Measurements from ENCODE around the gene GPR132.
"Not testable (repeated sequence)": the region's sequence is repeated elsewhere in the genome, so short reads cannot be mapped to it uniquely, and the experiment has no call there.

GPR132 gene

GRCh38 chr14:105075379-105076295 is 10.4 kb upstream of the GPR132 start:
- DNase-seq (ENCODE audit: low spot score): no peak

DNA sequence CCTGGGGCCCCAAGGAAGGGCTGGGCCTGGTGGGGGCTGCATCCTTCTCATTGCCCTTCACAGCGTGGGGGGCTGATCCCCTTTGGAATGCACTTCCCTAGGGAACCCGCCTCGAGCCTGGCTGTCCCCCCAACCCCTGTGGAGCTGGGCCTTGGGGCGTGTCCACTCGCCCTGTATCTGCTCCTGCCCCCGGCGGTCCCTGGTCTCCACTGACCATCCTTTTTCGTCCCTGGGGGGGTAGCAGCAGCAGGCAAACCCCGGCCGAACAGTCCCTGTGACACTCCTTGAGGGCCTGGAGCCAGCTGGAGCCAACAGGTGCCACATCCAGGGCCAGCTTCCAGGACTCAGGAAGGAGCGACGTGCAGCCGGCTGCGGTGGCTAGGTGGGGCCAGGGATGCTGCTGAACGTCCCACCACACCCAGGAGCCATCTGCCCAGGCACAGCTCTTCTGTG is 9.4 kb upstream of the GPR132 start:
- DNase-seq (ENCODE audit: low spot score): no peak

- no peak for DNase-seq (ENCODE audit: low spot score)
Observed at GRCh38 chr14:105073720-105074600, 8.7 kb upstream of the GPR132 start.

GRCh38 chr14:105072892-105073719 is 7.9 kb upstream of the GPR132 start:
- no peak for DNase-seq (ENCODE audit: low spot score)

- no peak for DNase-seq (ENCODE audit: low spot score)
Observed at GRCh38 chr14:105072381-105072861, 7.2 kb upstream of the GPR132 start.

DNA sequence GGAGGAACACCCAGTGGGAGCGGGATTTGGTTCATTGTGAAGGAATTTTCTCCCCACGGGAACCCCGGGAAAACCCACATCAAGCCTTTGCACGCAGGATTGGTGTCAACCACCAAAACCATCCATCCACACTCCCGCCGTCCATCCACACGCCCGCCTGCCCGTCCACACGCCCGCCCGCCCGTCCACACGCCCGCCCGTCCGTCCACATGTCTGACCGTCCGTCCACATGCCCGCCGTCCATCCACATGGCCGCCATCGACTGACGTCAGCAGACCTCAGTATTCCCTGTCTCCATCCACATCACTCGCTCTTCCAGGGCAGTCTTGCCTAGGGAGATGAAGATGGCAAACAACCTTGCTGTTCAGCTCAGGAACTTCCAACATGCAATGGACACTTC is 6.7 kb upstream of the GPR132 start:
- DNase-seq (ENCODE audit: low spot score): no peak

DNA sequence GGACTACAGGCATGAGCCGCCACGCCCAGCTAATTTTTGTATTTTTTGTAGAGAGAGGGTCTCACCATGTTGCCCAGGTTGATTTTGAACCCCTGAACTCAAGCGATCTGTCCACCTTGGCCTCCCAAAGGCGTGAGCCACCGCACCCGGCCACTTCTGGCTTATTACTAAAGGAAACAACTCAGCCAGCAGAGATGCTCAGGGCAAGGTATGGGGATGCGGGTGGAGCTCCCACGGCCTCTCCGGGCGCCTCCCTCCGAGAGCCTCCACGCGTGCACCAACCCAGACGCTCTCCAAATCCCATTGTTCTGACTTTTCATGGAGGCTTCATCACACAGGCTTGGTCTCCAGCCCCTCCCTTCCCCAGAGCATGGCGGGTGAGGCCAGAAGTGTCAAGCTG is 6.1 kb upstream of the GPR132 start:
- DNase-seq (ENCODE audit: low spot score): no peak

DNA sequence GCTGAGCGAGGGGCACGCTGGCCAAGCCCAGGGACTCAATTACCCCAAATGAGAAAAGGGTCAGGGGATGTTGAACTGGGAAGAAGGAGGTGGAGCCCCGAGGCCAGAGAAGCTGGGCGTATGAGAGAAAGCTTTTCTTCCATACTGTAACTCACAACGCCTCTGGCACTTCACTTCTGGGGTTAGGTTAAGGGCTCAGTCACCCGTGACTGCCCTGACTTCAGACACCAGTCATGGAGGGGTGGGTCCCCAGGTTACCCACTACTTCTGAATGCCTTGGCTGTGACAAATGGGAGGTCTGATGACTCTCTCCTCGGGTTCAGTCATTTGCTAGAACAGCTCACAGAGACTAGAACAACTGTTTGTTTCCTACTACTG is 5.5 kb upstream of the GPR132 start:
- no peak for DNase-seq (ENCODE audit: low spot score)

- no peak for DNase-seq (ENCODE audit: low spot score)
Observed at GRCh38 chr14:105069871-105070759, 4.9 kb upstream of the GPR132 start.

GRCh38 chr14:105069522-105069870 is 4.3 kb upstream of the GPR132 start:
- DNase-seq (ENCODE audit: low spot score): no peak

DNA sequence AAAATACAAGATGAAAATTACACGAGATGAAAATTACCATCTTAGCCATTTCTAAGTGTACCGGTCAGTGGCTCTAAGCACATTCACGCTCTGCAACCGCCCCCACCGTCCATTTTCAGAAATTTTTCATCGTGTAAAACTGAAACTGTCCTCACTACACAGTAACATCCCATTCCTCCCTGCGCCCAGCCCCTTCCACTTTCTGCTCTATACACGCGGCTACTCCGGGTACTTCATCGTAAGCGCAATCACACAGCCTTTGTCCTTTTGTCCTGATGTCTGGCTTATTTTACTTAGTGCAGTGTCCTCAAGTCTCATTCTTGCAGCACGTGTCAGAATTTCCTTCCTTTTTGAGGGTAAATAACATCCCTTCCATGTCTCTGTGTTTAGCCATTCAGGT is 3.6 kb upstream of the GPR132 start:
- DNase-seq (ENCODE audit: low spot score): no peak

GRCh38 chr14:105067969-105068301 is 2.7 kb upstream of the GPR132 start:
- DNase-seq (ENCODE audit: low spot score): no peak

DNA sequence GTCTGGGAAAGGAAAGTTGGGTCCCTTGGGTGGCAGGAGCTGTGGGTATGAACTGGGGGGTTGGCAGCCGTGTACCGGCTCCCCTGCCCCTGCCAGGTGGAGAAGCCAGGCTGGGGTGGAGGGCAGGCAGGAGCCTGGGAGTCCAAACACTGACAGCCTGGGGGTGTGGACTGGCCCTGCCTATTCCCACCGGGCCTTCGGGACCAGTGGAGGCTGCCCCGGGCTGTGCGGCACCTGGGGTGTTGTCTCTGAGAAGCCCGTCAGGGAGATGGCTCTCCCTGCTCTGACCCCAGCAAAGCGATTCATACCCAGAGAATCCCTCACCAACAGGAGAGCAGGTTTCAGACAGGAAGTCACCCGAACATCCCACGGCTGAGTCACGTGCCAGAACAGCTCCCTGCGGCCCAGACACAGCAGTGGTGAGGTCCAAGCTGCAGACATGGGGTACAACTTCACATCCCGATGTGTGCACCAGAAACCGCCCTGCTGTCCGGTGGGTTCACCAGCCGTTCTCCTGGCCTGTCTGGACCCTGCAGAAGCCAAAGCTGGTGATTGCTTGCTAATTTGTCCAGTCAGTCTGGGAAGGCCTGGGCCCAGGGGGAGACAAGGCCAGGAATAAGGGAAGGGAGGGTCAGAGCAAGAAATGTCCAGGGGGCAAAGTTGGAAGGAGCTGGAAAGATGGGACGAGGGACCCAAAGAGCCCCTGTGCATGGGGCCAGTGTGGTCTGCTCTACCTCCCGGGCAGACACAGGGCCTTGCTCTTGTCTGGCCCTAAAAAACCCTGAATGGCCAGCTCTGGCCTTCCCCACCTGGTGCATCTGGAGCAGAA is 2.1 kb upstream of the GPR132 start:
- no peak for DNase-seq (ENCODE audit: low spot score)

- DNase-seq (ENCODE audit: low spot score): no peak
Observed at GRCh38 chr14:105066240-105067071, 1.2 kb upstream of the GPR132 start.

GRCh38 chr14:105064721-105065143 is 498 bp downstream of the GPR132 start:
- no peak for DNase-seq (ENCODE audit: low spot score)

DNA sequence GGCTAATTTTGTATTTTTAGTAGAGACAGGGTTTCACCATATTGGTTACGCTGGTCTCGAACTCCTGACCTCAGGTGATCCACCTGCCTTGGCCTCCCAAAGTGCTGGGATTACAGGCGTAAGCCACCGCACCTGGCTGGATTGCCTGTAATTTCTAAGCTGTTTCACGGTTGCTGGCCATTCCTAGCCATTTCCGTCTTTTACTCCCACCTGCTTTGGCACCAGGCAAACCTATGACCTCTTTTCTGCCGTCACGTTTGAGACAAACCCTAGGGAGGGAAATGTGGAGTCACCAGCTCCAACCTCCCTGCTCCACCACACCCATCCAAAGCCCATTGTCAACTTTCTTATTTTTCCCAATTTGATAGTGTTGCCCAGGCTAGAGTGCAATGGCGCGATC is 1.2 kb downstream of the GPR132 start:
- DNase-seq (ENCODE audit: low spot score): no peak

- not testable (repeated sequence) for DNase-seq (ENCODE audit: low spot score)
Observed at GRCh38 chr14:105063506-105063905, 1.7 kb downstream of the GPR132 start.

DNA sequence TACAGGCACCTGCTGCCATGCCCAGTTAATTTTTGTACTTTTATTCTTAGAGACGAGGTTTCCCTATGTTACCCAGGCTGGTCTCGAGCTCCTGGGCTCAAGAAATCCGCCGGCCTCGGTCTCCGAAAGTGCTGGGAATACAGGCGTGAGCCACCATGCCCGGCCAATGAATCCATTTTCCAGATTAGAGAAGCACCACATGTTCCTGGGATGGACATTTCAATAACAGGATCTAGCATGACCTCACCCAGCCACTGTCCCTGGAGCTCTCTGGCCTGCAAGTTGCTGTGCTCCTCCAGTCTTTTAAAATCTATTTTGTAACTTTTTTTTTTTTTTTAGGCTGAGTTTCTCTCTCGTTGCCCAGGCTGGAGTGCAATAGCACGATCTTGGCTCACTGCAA is 2.2 kb downstream of the GPR132 start:
- no peak for DNase-seq (ENCODE audit: low spot score)

DNA sequence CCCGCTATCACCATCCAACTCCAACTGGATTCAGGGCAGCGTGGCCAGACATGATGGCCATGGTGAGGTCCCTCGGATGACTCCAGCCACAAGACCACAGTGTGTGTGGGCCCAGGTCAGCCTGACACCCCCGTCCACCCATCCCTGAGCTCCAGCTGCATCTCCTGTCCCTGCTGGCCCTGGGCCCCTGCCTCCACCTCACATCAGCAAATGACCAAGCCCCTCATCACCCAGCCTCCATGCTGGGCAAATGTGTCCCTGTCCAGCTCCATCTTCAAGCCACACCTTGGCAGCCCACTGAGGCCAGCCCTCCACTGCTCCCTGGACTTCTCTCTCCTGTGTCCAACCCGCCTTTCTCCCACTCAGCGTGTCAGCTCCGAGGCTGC is 3.2 kb downstream of the GPR132 start:
- DNase-seq (ENCODE audit: low spot score): no peak

Measured in cerebellar cortex (tissue), 1 donor.